Thymus (tissue), 11 donors: Measurements from ENCODE around the gene BTNL3. TPM values are rescaled to one million over a fixed set of nuclear protein-coding genes. Genes with fewer than 3 reads are reported as not detected.
"Not testable (repeated sequence)": the region's sequence is repeated elsewhere in the genome, so short reads cannot be mapped to it uniquely, and the experiment has no call there.

ENCODE experiments used
- DNase-seq, 9 donors: peaks; one replicate each; pipeline ENCODE4 v3.0.0-alpha.2; 2013; ENCODE audit warnings: low spot score in 9 of 9, low read depth in 6 of 9, missing footprints in 1 of 9
- H3K27ac ChIP-seq, 2 donors: one replicate each; pipeline ENCODE4 v1.5.1; 2013; ENCODE audit warnings: control low read depth in 1 of 2, low read depth in 1 of 2, low read length in 1 of 2, mild to moderate bottlenecking in 1 of 2, moderate library complexity in 1 of 2
- H3K27me3 ChIP-seq, 2 donors: one replicate each; pipeline ENCODE4 v1.5.1; 2013; ENCODE audit warnings: low read length in 1 of 2; ENCODE audit not compliant: control insufficient read depth in 2 of 2, insufficient read depth in 1 of 2
- H3K36me3 ChIP-seq, 2 donors: one replicate each; pipeline ENCODE4 v1.5.1; 2013; ENCODE audit warnings: low read length in 1 of 2, mild to moderate bottlenecking in 1 of 2, moderate library complexity in 1 of 2; ENCODE audit not compliant: control insufficient read depth in 2 of 2, insufficient read depth in 2 of 2
- H3K4me1 ChIP-seq, 2 donors: one replicate each; pipeline ENCODE4 v1.5.1; 2013; ENCODE audit warnings: low read length in 2 of 2; ENCODE audit not compliant: control insufficient read depth in 2 of 2, insufficient read depth in 2 of 2
- H3K4me3 ChIP-seq, 2 donors: one replicate each; pipeline ENCODE4 v1.5.1; 2013; ENCODE audit warnings: low read length in 2 of 2, control low read depth in 1 of 2, mild to moderate bottlenecking in 1 of 2
- H3K9me3 ChIP-seq, 2 donors: one replicate each; pipeline ENCODE4 v1.5.1; 2013; ENCODE audit warnings: low read length in 1 of 2, mild to moderate bottlenecking in 1 of 2; ENCODE audit not compliant: control insufficient read depth in 2 of 2, insufficient read depth in 1 of 2
- WGBS: extraction: QIAGEN DNeasy Blood & Tissue Kit; methylation state at CpG from one replicate; pipeline ENCODE4 v1.1.7; 2013; 5-methylcytosine and 5-hydroxymethylcytosine counted together
- polyA plus RNA-seq: library from polyadenylated mRNA; stranded (reverse); fragments of 200-250 nt; gene quantifications from one replicate; pipeline ENCODE4 v1.2.3, GENCODE V29; 2013
- total RNA-seq: library from RNA; stranded (reverse); fragments of 120-200 nt; gene quantifications from one replicate; pipeline ENCODE4 v1.2.4, GENCODE V29; 2013
- donor health status: healthy.

The BTNL3 gene
- total and polyA plus RNA-seq, 2 donors: 0.14 TPM; not detected in 1

DNA sequence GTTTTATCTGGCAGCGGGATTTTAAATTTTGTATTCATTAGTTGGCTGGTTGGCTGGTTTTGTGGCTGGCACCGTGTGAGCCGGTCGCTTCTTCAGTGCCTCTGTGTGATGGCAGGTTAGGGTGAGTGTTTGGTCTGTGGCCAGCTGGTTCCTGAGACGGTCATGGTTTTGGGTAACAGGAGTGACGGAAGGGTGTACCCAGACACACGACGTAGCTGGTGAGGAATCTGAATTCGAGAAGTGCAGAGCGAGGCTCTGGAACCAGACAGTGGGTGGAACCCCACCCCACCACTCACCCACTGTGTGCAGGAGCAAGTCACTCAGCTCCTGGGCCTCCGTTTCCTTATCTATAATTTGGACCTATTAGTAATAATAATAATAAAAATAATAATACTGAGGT lies 54.1 kb downstream of the BTNL3 start:
- H3K9me3 ChIP-seq: no peaks in the 10 kb centered on the region
- 77% methylated on average over 11 of the region's 11 CpGs for WGBS
- DNase-seq: no peak
- no peak overlapping the region for H3K4me3 ChIP-seq
- no peak overlapping the region for H3K27ac ChIP-seq
- no peaks in the 10 kb centered on the region for H3K4me1 ChIP-seq
- H3K27me3 ChIP-seq: peaks cover 5 to 29% of the 10 kb centered on the region in 2 donors
- no peaks in the 10 kb centered on the region for H3K36me3 ChIP-seq

DNA sequence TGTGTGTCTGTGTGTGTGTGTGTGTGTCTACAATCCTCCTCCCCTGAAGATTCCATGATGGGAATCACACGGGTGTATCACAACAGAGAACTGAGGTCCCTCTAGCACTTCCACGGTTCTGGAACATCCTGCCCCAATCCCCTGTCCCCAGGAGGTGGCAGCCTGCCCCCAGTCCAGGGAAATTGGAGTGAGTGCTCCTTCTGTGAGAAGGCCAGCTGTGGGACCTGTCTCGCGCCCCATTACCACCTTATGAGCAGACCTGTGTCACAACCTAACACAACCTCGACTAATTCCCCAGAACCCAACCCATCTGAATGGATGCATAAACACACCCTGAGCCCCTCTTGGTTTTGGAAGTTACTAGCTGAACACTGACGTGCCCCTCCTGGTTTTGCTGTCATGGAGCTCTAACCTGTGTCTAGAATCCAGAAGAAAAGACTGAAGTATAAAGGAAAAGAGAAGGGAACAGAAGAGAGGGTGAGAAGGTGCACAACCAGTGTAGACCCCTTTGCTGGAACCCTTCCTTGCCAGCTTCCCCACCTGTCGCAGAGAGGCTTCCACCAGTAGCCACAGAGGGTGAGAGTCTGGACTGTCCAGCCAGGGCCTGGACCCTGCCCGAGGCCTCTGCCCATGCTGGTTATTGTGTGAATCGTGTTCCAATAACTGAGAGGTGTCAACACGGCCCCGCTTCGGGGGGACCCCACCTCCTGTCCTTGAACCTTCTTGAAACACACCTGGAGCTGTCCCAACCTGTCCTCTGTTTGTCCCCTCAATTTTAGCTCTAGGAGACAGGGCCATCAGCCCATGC lies 54.8 kb downstream of the BTNL3 start:
- Histone ChIP-seq H3K36me3 (no peaks in the 10 kb centered on the region), H3K27me3 (peaks cover 6 to 36% of the 10 kb centered on the region in 2 donors), H3K4me1 (no peaks in the 10 kb centered on the region), H3K27ac (no peak overlapping the region), H3K9me3 (no peaks in the 10 kb centered on the region), H3K4me3 (no peak overlapping the region)
- no peak for DNase-seq
- WGBS: 84% methylated on average over 12 of the region's 12 CpGs

GRCh38 chr5:181044093-181044599 lies 55.5 kb downstream of the BTNL3 start:
- H3K4me3 ChIP-seq: no peak overlapping the region
- no peaks in the 10 kb centered on the region for H3K36me3 ChIP-seq
- peaks cover 6 to 36% of the 10 kb centered on the region in 2 donors for H3K27me3 ChIP-seq
- no peak for DNase-seq
- H3K4me1 ChIP-seq: no peaks in the 10 kb centered on the region
- H3K9me3 ChIP-seq: no peaks in the 10 kb centered on the region
- H3K27ac ChIP-seq: no peak overlapping the region
- WGBS: 90% methylated on average over 10 of the region's 10 CpGs

DNA sequence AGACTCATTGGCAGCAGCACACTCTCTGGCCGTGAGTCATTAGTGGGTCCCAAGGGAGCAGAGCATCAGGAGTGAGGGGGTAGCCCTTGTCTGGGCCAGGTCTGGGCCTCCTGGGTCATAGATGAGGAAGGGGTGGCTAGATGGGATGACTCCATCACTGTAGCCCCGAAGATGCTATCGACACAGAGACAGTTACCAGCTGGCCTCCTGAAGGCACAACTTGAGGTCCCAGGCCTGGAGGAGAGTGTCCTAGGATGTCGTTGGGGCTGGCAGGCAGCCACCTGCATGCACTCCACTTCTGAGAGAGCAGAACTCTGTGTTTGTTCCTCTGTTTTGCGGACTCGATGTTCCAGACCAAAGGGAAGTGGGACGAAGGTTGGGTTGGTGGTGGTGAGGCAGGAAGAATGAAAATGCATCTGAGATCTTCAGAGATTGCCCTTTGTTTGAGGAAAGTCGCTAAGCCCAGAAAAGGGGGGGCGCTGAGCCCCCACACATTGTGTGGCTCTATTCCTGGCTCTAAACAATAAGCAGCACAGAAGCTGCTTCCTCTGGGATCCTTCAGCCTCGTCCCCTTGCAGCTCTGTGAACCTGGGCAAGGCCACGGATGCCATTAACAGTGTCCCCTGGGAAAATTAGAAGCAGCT lies 56.1 kb downstream of the BTNL3 start:
- Histone ChIP-seq H3K27me3 (peaks cover 6 to 37% of the 10 kb centered on the region in 2 donors), H3K4me3 (no peak overlapping the region), H3K4me1 (no peaks in the 10 kb centered on the region), H3K36me3 (no peaks in the 10 kb centered on the region), H3K27ac (no peak overlapping the region), H3K9me3 (no peaks in the 10 kb centered on the region)
- DNase-seq: no peak
- 35% methylated on average over 11 of the region's 11 CpGs for WGBS

GRCh38 chr5:181045316-181045715 lies 56.7 kb downstream of the BTNL3 start:
- Histone ChIP-seq H3K9me3 (no peaks in the 10 kb centered on the region), H3K27me3 (peaks cover 12 to 41% of the 10 kb centered on the region in 2 donors), H3K4me1 (no peaks in the 10 kb centered on the region), H3K27ac (no peak overlapping the region), H3K4me3 (no peak overlapping the region), H3K36me3 (no peaks in the 10 kb centered on the region)
- 56% methylated on average over 10 of the region's 10 CpGs for whole genome bisulfite sequencing
- no peak for DNase-seq

DNA sequence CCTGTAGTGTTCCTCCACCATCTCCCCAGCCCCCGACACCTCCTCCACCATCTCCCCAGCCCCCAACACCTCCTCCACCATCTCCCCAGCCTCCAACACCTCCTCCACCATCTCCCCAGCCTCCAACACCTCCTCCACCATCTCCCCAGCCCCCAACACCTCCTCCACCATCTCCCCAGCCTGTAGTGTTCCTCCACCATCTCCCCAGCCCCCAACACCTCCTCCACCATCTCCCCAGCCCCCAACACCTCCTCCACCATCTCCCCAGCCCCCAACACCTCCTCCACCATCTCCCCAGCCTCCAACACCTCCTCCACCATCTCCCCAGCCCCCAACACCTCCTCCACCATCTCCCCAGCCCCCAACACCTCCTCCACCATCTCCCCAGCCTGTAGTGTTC lies 57.2 kb downstream of the BTNL3 start:
- H3K27me3 ChIP-seq: peaks cover 15 to 47% of the 10 kb centered on the region in 2 donors
- DNase-seq, H3K27ac ChIP-seq, H3K4me3 ChIP-seq, H3K36me3 ChIP-seq, H3K9me3 ChIP-seq, H3K4me1 ChIP-seq: not testable (repeated sequence)
- WGBS: 0% methylated on average over 1 of the region's 1 CpG

- H3K36me3 ChIP-seq: no peaks in the 10 kb centered on the region
- 94% methylated on average over 2 of the region's 2 CpGs for WGBS
- peaks cover 27 to 55% of the 10 kb centered on the region in 2 donors for H3K27me3 ChIP-seq
- H3K9me3 ChIP-seq: no peaks in the 10 kb centered on the region
- no peak overlapping the region for H3K4me3 ChIP-seq
- no peak for DNase-seq
- no peaks in the 10 kb centered on the region for H3K4me1 ChIP-seq
- no peak overlapping the region for H3K27ac ChIP-seq
Observed at GRCh38 chr5:181047288-181047687, 58.6 kb downstream of the BTNL3 start.

DNA sequence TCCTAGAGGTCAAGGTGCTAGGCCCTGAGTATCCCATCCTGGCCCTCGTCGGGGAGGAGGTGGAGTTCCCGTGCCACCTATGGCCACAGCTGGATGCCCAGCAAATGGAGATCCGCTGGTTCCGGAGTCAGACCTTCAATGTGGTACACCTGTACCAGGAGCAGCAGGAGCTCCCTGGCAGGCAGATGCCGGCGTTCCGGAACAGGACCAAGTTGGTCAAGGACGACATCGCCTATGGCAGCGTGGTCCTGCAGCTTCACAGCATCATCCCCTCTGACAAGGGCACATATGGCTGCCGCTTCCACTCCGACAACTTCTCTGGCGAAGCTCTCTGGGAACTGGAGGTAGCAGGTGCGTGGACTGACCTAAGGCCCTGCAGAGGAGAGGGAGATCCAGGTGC lies 59.3 kb downstream of the BTNL3 start:
- Histone ChIP-seq H3K27ac (no peak overlapping the region), H3K4me1 (no peaks in the 10 kb centered on the region), H3K9me3 (no peaks in the 10 kb centered on the region), H3K27me3 (peaks cover 30 to 55% of the 10 kb centered on the region in 2 donors), H3K36me3 (no peaks in the 10 kb centered on the region), H3K4me3 (no peak overlapping the region)
- DNase-seq: no peak
- WGBS: 96% methylated on average over 15 of the region's 15 CpGs

DNA sequence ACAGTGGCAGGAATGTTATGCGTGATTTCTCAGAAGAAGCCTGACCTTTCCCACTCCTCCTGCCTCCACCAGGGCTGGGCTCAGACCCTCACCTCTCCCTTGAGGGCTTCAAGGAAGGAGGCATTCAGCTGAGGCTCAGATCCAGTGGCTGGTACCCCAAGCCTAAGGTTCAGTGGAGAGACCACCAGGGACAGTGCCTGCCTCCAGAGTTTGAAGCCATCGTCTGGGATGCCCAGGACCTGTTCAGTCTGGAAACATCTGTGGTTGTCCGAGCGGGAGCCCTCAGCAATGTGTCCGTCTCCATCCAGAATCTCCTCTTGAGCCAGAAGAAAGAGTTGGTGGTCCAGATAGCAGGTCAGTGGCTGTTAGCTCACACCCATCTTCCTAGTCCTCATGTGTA lies 61.4 kb downstream of the BTNL3 start:
- H3K27ac ChIP-seq: no peak overlapping the region
- DNase-seq: no peak
- peaks cover 51 to 68% of the 10 kb centered on the region in 2 donors for H3K27me3 ChIP-seq
- H3K36me3 ChIP-seq: no peaks in the 10 kb centered on the region
- no peaks in the 10 kb centered on the region for H3K9me3 ChIP-seq
- WGBS: 96% methylated on average over 5 of the region's 5 CpGs
- no peaks in the 10 kb centered on the region for H3K4me1 ChIP-seq
- no peak overlapping the region for H3K4me3 ChIP-seq
